GM12801 (cell line): ENCODE results near the gene SLC13A2.

ENCODE experiments used
- TF ChIP-seq, protein P1 (sequence below): IDR thresholded peaks from one replicate; pipeline ENCODE4 v1.5.1; 2011; ENCODE audit warnings: control low read depth; ENCODE audit not compliant: insufficient read length; ENCODE audit errors: extremely low read depth

SLC13A2 gene

DNA sequence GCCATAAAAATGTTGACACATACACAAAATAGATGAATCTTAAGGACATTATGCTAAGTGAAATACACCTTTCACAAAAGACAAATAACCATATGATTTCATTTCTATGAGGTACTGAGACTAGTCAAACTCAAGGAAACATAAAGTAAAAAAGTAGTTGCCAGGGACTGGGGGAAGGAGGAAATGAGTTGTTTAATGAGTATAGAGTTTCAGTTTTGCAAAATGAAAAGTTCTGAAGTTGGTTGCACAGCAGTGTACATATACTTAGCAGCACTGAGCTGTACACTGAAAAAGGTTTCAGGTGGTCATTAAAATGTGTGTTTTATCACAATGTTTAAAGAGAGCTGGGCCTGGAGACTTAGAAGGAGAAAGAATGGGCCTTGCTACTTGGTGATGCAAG lies 4.7 kb upstream of the SLC13A2 start:
- TF ChIP-seq, protein P1, sequence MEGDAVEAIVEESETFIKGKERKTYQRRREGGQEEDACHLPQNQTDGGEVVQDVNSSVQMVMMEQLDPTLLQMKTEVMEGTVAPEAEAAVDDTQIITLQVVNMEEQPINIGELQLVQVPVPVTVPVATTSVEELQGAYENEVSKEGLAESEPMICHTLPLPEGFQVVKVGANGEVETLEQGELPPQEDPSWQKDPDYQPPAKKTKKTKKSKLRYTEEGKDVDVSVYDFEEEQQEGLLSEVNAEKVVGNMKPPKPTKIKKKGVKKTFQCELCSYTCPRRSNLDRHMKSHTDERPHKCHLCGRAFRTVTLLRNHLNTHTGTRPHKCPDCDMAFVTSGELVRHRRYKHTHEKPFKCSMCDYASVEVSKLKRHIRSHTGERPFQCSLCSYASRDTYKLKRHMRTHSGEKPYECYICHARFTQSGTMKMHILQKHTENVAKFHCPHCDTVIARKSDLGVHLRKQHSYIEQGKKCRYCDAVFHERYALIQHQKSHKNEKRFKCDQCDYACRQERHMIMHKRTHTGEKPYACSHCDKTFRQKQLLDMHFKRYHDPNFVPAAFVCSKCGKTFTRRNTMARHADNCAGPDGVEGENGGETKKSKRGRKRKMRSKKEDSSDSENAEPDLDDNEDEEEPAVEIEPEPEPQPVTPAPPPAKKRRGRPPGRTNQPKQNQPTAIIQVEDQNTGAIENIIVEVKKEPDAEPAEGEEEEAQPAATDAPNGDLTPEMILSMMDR = no peak

DNA sequence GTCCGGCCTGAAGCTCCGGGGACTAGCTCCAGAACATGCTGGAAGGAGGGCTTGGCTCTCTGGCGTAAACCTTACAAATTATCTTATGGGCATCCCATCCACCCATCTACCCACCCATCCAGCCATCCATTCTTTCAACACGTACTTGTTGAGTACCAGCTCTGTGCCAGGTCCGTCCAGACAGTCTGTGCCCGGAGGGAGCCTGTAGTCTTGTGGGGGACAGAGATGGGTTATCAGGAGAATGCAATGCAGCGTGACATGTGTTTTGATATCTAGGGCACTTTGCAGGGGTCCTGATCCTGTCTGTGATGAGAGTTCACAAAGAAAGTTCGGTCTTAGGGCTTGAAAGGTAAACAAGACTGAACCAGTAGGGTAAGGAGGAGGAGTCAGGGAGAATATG lies 4.1 kb upstream of the SLC13A2 start:
- TF ChIP-seq, protein P1 = no peak

DNA sequence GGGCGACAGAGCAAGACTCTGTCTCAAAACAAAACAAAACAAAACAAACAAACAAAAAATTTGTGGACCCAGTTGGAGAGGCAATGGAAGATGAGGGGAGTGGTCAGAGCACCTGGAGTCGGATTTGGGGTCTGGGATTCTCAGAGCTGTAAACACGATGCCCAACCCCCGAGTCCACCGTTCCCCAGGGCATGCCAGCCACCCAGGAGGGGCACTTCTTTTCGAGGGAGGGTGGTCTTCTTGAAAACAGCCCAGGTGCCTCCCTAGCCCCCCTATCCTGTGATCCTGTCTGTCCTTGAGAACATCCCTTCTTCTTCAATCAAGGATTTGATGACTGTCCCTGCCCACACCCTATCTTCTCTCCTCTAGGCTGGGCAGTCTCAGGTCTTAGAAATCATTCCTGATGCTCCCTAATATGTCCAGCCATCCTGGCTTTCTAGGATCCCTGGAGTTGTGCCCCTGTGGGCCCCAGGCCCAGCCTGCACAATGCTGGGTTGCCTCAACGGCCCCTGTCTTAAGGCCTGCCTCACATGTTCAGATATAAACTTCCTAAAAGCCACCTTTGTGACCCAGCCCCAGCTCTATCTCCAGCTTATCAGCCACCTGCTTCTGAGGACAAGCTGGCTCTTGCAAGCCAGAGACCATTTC lies 3.1 kb upstream of the SLC13A2 start:
- TF ChIP-seq, protein P1 = no peak

DNA sequence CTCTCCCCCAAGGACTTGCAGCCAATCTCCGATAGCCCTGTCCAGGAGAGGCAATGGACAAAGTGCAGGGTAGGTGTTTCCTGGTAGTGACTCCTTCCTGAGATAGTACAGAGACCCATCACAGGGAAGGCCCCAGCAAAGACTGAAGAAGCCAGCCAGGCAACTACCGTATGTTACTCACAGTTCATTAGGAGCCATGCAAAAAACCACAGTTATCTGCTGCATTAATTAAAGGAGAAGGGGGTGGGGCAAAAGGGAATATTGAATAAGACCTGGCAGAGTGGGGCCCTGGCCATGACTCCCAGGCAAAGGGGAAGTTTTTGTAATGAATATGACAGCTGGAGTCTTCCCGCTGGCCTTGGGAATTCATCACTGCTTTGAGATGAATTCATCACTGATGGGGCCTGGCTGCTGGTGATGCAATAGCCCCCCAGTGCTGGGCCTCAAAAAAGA lies 2.5 kb upstream of the SLC13A2 start:
- TF ChIP-seq, protein P1 = no peak

DNA sequence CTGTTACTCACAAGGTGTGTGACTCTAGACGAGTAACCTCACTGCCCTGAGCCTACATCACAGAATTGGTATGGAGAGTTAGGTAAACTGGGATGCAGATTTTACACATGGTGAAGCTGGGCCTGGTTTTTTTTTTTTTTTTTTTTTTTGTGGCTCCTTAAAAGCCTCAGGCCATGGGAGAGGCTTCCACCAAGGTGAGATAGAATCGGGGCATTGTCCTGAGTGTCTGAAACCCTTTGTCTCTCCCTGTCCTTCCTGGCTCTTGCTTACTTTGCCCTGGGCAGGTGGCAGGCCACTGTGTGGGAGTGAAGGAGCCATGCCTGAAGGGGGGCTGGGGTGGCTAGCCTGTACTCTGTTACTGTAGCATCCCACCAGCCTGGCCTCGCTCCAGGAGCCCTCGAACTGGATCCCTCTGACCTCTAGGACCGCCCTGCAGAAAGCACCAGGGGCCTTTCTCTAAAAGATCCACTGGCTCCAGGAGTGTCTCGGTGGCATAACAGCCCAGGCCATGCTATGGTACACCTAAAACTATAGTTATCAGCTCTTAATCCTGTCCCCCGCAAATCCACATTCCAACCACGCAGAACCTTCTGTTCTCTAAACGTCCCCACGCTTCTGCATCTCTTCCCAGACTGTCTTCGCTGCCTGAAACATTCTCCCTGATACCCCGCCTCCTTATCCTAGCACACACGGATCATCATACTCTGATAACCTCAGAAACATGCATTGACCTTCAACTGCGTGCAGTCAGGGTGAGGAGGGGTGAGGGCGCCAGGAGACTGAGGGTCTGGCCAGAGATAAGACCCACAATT lies 1.7 kb upstream of the SLC13A2 start:
- TF ChIP-seq, protein P1 = no peak

DNA sequence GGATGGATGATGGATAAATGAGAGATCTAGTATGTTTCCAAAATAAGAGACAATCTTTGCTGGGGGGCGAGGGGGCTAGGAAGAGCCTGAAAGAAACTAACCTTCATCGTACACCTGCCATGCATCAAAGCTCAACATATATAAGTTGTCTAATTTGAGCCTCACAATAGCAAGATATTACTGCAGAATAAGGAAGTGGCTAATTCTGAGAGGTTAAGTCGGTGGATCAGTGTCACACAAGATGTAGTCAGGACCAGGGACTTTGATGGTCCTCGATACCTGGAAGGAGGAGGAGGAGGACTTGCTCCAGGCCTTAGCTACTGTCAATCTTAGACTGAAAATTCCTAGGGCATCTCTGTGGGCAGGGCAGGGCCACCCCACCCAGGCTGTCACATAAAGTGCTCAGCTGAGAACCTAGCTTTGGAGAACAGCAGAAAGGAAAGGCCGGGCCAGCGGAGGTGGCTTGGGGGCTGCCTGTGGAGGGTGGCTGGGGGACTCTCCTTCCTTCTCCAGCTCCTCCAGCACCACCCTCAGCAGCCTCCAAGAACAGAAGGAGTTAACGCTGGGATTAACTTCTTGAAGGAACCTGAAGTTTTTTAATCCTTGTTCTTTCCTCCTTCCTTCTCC lies 460 bp upstream of the SLC13A2 start:
- TF ChIP-seq, protein P1 = no peak

DNA sequence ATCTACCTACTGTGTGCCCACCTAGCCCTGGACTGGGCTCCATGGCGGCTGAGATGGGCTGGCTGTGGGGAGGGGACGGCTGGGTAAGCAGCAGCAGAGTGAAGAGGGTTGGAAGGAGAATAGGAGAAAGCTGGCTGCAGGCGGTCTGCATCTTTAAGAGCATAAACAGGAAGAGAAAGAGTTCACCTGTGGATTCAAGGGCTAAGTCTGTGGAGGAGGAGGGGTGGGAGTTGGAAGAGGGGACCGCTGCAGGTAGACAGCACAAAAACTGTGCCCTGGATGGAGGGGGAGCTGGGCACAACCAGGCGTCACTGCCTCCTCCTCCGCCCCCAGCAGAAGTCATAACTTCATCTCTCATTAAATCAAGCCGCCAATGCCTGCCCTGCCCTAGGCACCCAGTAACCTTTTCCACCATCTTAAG lies 677 bp downstream of the SLC13A2 start:
- TF ChIP-seq, protein P1 = no peak
